Chondrocyte (in vitro differentiated cells): ENCODE measurements around the gene CBY2. TPM values are rescaled to one million over a fixed set of nuclear protein-coding genes. Genes with fewer than 3 reads are reported as not detected.
A peak's percentile ranks its signal among the peaks of the same experiment; 100 is the strongest.
"Not testable (repeated sequence)": the region's sequence is repeated elsewhere in the genome, so short reads cannot be mapped to it uniquely, and the experiment has no call there.

Experiments used
- DNase-seq: peaks from one replicate; pipeline ENCODE4 v3.0.0; 2021; ENCODE audit warnings: mixed read lengths, low spot score
- H3K27ac Mint-ChIP-seq: one replicate; pipeline ENCODE4 v1.8.0; 2021; ENCODE audit warnings: mild to moderate bottlenecking, moderate library complexity, mixed read lengths; ENCODE audit not compliant: unreplicated experiment
- H3K27me3 Mint-ChIP-seq: 2 replicates; pipeline ENCODE4 v1.8.0; 2021; ENCODE audit warnings: low read depth, mixed read lengths
- H3K36me3 Mint-ChIP-seq: 2 replicates; pipeline ENCODE4 v1.8.0; 2021; ENCODE audit warnings: low read depth, mixed read lengths
- H3K4me1 Mint-ChIP-seq: 2 replicates; pipeline ENCODE4 v1.8.0; 2021; ENCODE audit warnings: low read depth, mild to moderate bottlenecking, mixed read lengths
- H3K4me3 Mint-ChIP-seq: one replicate; pipeline ENCODE4 v1.8.0; 2021; ENCODE audit warnings: mild to moderate bottlenecking, moderate library complexity, mixed read lengths; ENCODE audit not compliant: unreplicated experiment
- H3K9me3 Mint-ChIP-seq: 2 replicates; pipeline ENCODE4 v1.8.0; 2021; ENCODE audit warnings: low read depth, mixed read lengths
- CTCF ChIP-seq: fragments of 200-600 bp; sonication (generic); IDR thresholded peaks from 2 replicates; pipeline ENCODE4 v1.5.0; 2021; ENCODE audit warnings: antibody characterized with exemption, mild to moderate bottlenecking, moderate library complexity
- long read RNA-seq: library from polyadenylated mRNA; stranded (forward); transcript quantifications from one replicate; pipeline ENCODE4 v2.0.0, GENCODE V29; 2021
- total RNA-seq: library from RNA; stranded (reverse); gene quantifications from 3 replicates; pipeline ENCODE4 v1.2.1, GENCODE V29; 2021

CBY2 gene
- not detected in 3 replicates for total RNA-seq
- long read RNA-seq, result 0 reads

GRCh38 chr13:45702088-45702487, at the start of gene CBY2:
Gene CBY2, plus strand, starts transcription at chr13:45702320. Its CDS starts 71 bp downstream, at chr13:45702391.
- H3K4me1 Mint-ChIP-seq, result no peaks in the 10 kb centered on the region
- no peaks in the 10 kb centered on the region for H3K36me3 Mint-ChIP-seq
- H3K27me3 Mint-ChIP-seq, result peaks cover 21% of the 10 kb centered on the region
- no peak within 1 kb of the TSS for H3K27ac Mint-ChIP-seq
- no peak within 1 kb of the TSS for H3K4me3 Mint-ChIP-seq
- TF ChIP-seq CTCF, result no peak
- DNase-seq, result no peak
- H3K9me3 Mint-ChIP-seq, result no peaks in the 10 kb centered on the region

- Mint-ChIP-seq H3K27ac (no peak overlapping the region), H3K9me3 (peaks cover 9% of the 10 kb centered on the region), H3K27me3 (no peaks in the 10 kb centered on the region), H3K4me1 (peaks cover 19% of the 10 kb centered on the region), H3K4me3 (no peak overlapping the region), H3K36me3 (no peaks in the 10 kb centered on the region)
- no peak for TF ChIP-seq CTCF
- DNase-seq, result no peak
Measured at GRCh38 chr13:45654633-45655349, 47.3 kb upstream of the CBY2 start.

GRCh38 chr13:45658586-45659235, 43.4 kb upstream of the CBY2 start:
- peaks cover 7% of the 10 kb centered on the region for H3K9me3 Mint-ChIP-seq
- no peak overlapping the region for H3K4me3 Mint-ChIP-seq
- H3K4me1 Mint-ChIP-seq, result peaks cover 19% of the 10 kb centered on the region
- H3K27me3 Mint-ChIP-seq, result no peaks in the 10 kb centered on the region
- DNase-seq, result no peak
- peak overlapping the region; percentile 78 for H3K27ac Mint-ChIP-seq
- H3K36me3 Mint-ChIP-seq, result no peaks in the 10 kb centered on the region
- no peak for TF ChIP-seq CTCF

- Mint-ChIP-seq H3K27ac (peak overlapping the region; percentile 17), H3K27me3 (no peaks in the 10 kb centered on the region), H3K4me3 (no peak overlapping the region), H3K4me1 (peaks cover 19% of the 10 kb centered on the region), H3K9me3 (peaks cover 3% of the 10 kb centered on the region), H3K36me3 (no peaks in the 10 kb centered on the region)
- no peak for DNase-seq
- TF ChIP-seq CTCF, result no peak
Measured at GRCh38 chr13:45659536-45659935, 42.6 kb upstream of the CBY2 start.

- H3K27me3 Mint-ChIP-seq, H3K36me3 Mint-ChIP-seq, H3K27ac Mint-ChIP-seq, H3K4me3 Mint-ChIP-seq, DNase-seq, H3K9me3 Mint-ChIP-seq: not testable (repeated sequence)
- peaks cover 19% of the 10 kb centered on the region for H3K4me1 Mint-ChIP-seq
Measured at GRCh38 chr13:45660458-45660857, 41.7 kb upstream of the CBY2 start.
